GM23248 (cell line): ENCODE measurements around the gene EGLN2. TPM values are rescaled to one million over a fixed set of nuclear protein-coding genes. Genes with fewer than 3 reads are reported as not detected.
A peak's percentile ranks its signal among the peaks of the same experiment; 100 is the strongest.

Source experiments
- DNase-seq: peaks from one replicate; pipeline ENCODE4 v3.0.0-alpha.2; 2015
- H2AFZ ChIP-seq: fragments of 200-600 bp; sonication (generic); 2 replicates; pipeline ENCODE4 v1.6.1; 2016; ENCODE audit warnings: antibody characterized with exemption
- H3F3A ChIP-seq: fragments of 200-600 bp; sonication (generic); 2 replicates; pipeline ENCODE4 v1.6.1; 2016; ENCODE audit warnings: mild to moderate bottlenecking, antibody characterized with exemption, mixed run types; ENCODE audit not compliant: insufficient read depth
- H3K27ac ChIP-seq: fragments of 200-600 bp; sonication (generic); 2 replicates; pipeline ENCODE4 v1.5.1; 2016; ENCODE audit warnings: mild to moderate bottlenecking
- H3K27me3 ChIP-seq: fragments of 200-600 bp; sonication (generic); replicated peaks from 2 replicates; pipeline ENCODE4 v1.6.1; 2016; ENCODE audit warnings: mild to moderate bottlenecking; ENCODE audit not compliant: insufficient read depth
- H3K36me3 ChIP-seq: fragments of 200-600 bp; sonication (generic); 2 replicates; pipeline ENCODE4 v1.6.1; 2016; ENCODE audit warnings: low read depth, mild to moderate bottlenecking
- H3K4me1 ChIP-seq: fragments of 200-600 bp; sonication (generic); 2 replicates; pipeline ENCODE4 v1.6.1; 2016; ENCODE audit warnings: mild to moderate bottlenecking; ENCODE audit not compliant: insufficient read depth
- H3K4me2 ChIP-seq: fragments of 200-600 bp; sonication (generic); one replicate; pipeline ENCODE4 v1.6.1; 2016; ENCODE audit warnings: mild to moderate bottlenecking; ENCODE audit not compliant: unreplicated experiment
- H3K4me3 ChIP-seq: fragments of 200-600 bp; sonication (generic); 2 replicates; pipeline ENCODE4 v1.5.1; 2016; ENCODE audit warnings: mild to moderate bottlenecking
- H3K79me2 ChIP-seq: fragments of 200-600 bp; sonication (generic); 2 replicates; pipeline ENCODE4 v1.6.1; 2016; ENCODE audit warnings: mild to moderate bottlenecking; ENCODE audit not compliant: insufficient read depth
- H3K9ac ChIP-seq: fragments of 200-600 bp; sonication (generic); 2 replicates; pipeline ENCODE4 v1.6.1; 2016; ENCODE audit warnings: mild to moderate bottlenecking
- H3K9me2 ChIP-seq: fragments of 200-600 bp; sonication (generic); 2 replicates; pipeline ENCODE4 v1.6.1; 2016; ENCODE audit warnings: mixed run types, mild to moderate bottlenecking, moderate library complexity; ENCODE audit not compliant: insufficient read depth
- H3K9me3 ChIP-seq: fragments of 200-600 bp; sonication (generic); one replicate; pipeline ENCODE4 v1.6.1; 2017; ENCODE audit warnings: low read depth
- H4K20me1 ChIP-seq: fragments of 200-600 bp; sonication (generic); 2 replicates; pipeline ENCODE4 v1.6.0; 2016; ENCODE audit not compliant: insufficient read depth
- EZH2 ChIP-seq: fragments of 200-600 bp; sonication (generic); IDR thresholded peaks from 2 replicates; pipeline ENCODE4 v1.6.1; 2018; ENCODE audit warnings: antibody characterized with exemption, mild to moderate bottlenecking; ENCODE audit not compliant: insufficient read depth, poor library complexity, severe bottlenecking
- EZH2phosphoT487 ChIP-seq: fragments of 200-600 bp; sonication (generic); IDR thresholded peaks from 2 replicates; pipeline ENCODE4 v1.6.1; 2018; ENCODE audit warnings: antibody characterized with exemption, moderate library complexity, mild to moderate bottlenecking, low read depth; ENCODE audit not compliant: insufficient read depth
- WGBS, 2 experiments: methylation state at CpG; one replicate each; pipeline ENCODE4 v1.1.6; 2015 to 2017; ENCODE audit warnings: low lambda C conversion rate in 2 of 2, low coverage in 1 of 2; ENCODE audit errors: missing lambda C conversion rate in 2 of 2; 5-methylcytosine and 5-hydroxymethylcytosine counted together
- in situ Hi-C: fragments of 300-500 bp; cut with MboI; formaldehyde crosslinking; loops from 2 replicates; pipeline ENCODE4 v1.15.0; 2020
- polyA plus RNA-seq: library from polyadenylated mRNA; unstranded; fragments of >200 nt; fragmentation: Nextera tagmentation; extraction: Ambion mirVana; gene quantifications from 2 replicates; pipeline ENCODE4 v1.2.1, GENCODE V29; 2016
- total RNA-seq: library from RNA; depleted of rRNA; stranded (reverse); fragments of >200 nt; shearing (Covaris generic); gene quantifications from 2 replicates; pipeline ENCODE4 v1.2.3, GENCODE V29; 2014

EGLN2 gene
- total and polyA plus RNA-seq, 2 experiments from 2014 or later: 52.5 to 83.3 TPM

- in situ Hi-C loops: no loop called here
- H3K4me2 ChIP-seq: peak overlapping the region; percentile 100
- no peaks in the 10 kb centered on the region for H3K36me3 ChIP-seq
- H3K4me3 ChIP-seq: peak overlapping the region; percentile 75
- H3K9ac ChIP-seq: peak overlapping the region; percentile 98
- peaks cover 22% of the 10 kb centered on the region; the same call in 1 of the 2 replicates for H3F3A ChIP-seq
- H3K4me1 ChIP-seq: peaks cover 29% of the 10 kb centered on the region
- peaks cover 74% of the 10 kb centered on the region for H3K79me2 ChIP-seq
- no peaks in the 10 kb centered on the region for H4K20me1 ChIP-seq
- H2AFZ ChIP-seq: no peak overlapping the region
- H3K9me3 ChIP-seq: no peaks in the 10 kb centered on the region
- no peak for DNase-seq
- no peaks in the 10 kb centered on the region for H3K9me2 ChIP-seq
- peak overlapping the region; percentile 98 for H3K27ac ChIP-seq
- H3K27me3 ChIP-seq: no peaks in the 10 kb centered on the region
- WGBS, 2 experiments: 44 to 46% methylated on average over 11 to 12 of the region's 12 CpGs
- TF ChIP-seq EZH2 (no peak), EZH2phosphoT487 (no peak)
These were observed 46.7 kb upstream of the EGLN2 start for GRCh38 chr19:40752257-40752781.

GRCh38 chr19:40754611-40755247, 44.3 kb upstream of the EGLN2 start:
- Histone ChIP-seq H2AFZ (no peak overlapping the region), H4K20me1 (no peaks in the 10 kb centered on the region), H3K27ac (peak overlapping the region; percentile 56), H3K9ac (peak overlapping the region; percentile 48), H3K4me2 (peak overlapping the region; percentile 45), H3K9me3 (no peaks in the 10 kb centered on the region), H3K36me3 (peaks cover 16% of the 10 kb centered on the region), H3F3A (peaks cover 22% of the 10 kb centered on the region; the same call in 1 of the 2 replicates), H3K9me2 (no peaks in the 10 kb centered on the region), H3K27me3 (no peaks in the 10 kb centered on the region), H3K4me3 (peak overlapping the region; percentile 30; the same call in 1 of the 2 replicates), H3K79me2 (peaks cover 86% of the 10 kb centered on the region), H3K4me1 (peaks cover 24% of the 10 kb centered on the region)
- TF ChIP-seq EZH2phosphoT487 (no peak), EZH2 (no peak)
- peak; percentile 51 for DNase-seq
- 75 to 78% methylated on average over 9 of the region's 9 CpGs for WGBS, 2 experiments
- in situ Hi-C loops: no loop called here

- Histone ChIP-seq H4K20me1 (no peaks in the 10 kb centered on the region), H3K79me2 (peaks cover 87% of the 10 kb centered on the region), H3K36me3 (peaks cover 21% of the 10 kb centered on the region), H3K9me3 (no peaks in the 10 kb centered on the region), H3K4me1 (peaks cover 21% of the 10 kb centered on the region), H3K27me3 (no peaks in the 10 kb centered on the region), H3K4me2 (no peak overlapping the region), H3K9me2 (no peaks in the 10 kb centered on the region), H3K27ac (peak overlapping the region; percentile 56), H3K9ac (0 out of 2 replicates have a peak overlapping the region, but pooled peaks have one; percentile 48), H3K4me3 (no peak overlapping the region), H2AFZ (no peak overlapping the region), H3F3A (peaks cover 22% of the 10 kb centered on the region; the same call in 1 of the 2 replicates)
- no peak for DNase-seq
- 87 to 90% methylated on average over 3 of the region's 3 CpGs for WGBS, 2 experiments
- in situ Hi-C loops: no loop called here
- no peak for TF ChIP-seq EZH2
- TF ChIP-seq EZH2phosphoT487: no peak
These were observed 43.8 kb upstream of the EGLN2 start for GRCh38 chr19:40755248-40755624.

DNA sequence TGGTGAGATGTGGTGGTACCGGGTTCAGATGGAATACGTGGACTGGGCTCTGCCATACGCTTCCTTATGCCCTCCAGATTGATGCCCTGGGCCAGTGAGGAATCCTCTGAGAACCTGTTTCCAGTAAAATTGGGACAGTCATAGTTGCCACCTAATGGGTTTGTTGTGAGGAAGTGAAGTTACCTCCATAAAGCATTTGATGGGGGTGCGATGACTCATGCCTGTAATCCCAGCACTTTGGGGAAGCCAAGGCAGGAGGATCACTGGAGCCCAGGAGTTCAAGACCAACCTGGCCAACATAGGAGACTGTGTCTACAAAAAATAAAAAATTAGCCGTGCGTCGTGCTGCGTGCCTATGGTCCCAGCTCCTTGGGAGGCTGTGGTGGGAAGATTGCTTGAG, 43.2 kb upstream of the EGLN2 start:
- H3K9me3 ChIP-seq: no peaks in the 10 kb centered on the region
- H3K4me3 ChIP-seq: no peak overlapping the region
- TF ChIP-seq EZH2 (no peak), EZH2phosphoT487 (no peak)
- DNase-seq: no peak
- H3K4me2 ChIP-seq: no peak overlapping the region
- no peak overlapping the region for H3K27ac ChIP-seq
- no peak overlapping the region for H3K9ac ChIP-seq
- H2AFZ ChIP-seq: no peak overlapping the region
- in situ Hi-C loops: no loop called here
- peaks cover 22% of the 10 kb centered on the region; the same call in 1 of the 2 replicates for H3F3A ChIP-seq
- WGBS, 2 experiments: 91 to 97% methylated on average over 8 of the region's 8 CpGs
- no peaks in the 10 kb centered on the region for H4K20me1 ChIP-seq
- no peaks in the 10 kb centered on the region for H3K9me2 ChIP-seq
- H3K36me3 ChIP-seq: peaks cover 24% of the 10 kb centered on the region
- H3K4me1 ChIP-seq: peaks cover 21% of the 10 kb centered on the region
- H3K27me3 ChIP-seq: no peaks in the 10 kb centered on the region
- H3K79me2 ChIP-seq: peaks cover 92% of the 10 kb centered on the region
